ENCODE results near the gene SMAP2. TPM values are rescaled to one million over a fixed set of nuclear protein-coding genes. Genes with fewer than 3 reads are reported as not detected.

The SMAP2 gene
- total and polyA plus RNA-seq, 2 of the 4 experiments (the other 2 are of a cell fraction) = 30.1 to 31.0 TPM

- intact Hi-C loops (cut with micrococcal nuclease) = loop anchor here (1.0 to 5.0 kb wide), 5 partner anchors 66 to 522 kb away; no protein-coding TSS in a partner anchor
- no peak overlapping the region for H2BK5ac ChIP-seq (ENCODE audit: low read depth, low read length, poor library complexity, severe bottlenecking)
- in situ Hi-C loops (cut with MboI; ENCODE audit: low sequenced_read_pairs) = loop anchor here (5.0 kb wide), 3 partner anchors 63 to 257 kb away; no protein-coding TSS in a partner anchor
- dilution Hi-C loops (cut with HindIII; ENCODE audit: low sequenced_read_pairs, unreplicated experiment) = no loop called here
- ChIA-PET POLR2A (ENCODE audit: unreplicated experiment) (interaction anchor here (1.7 kb wide), 1 partner anchor 186 kb away, joined by 4 read pairs; no protein-coding TSS in a partner anchor), CTCF (interaction anchor here (0.5 to 3.3 kb wide), 29 partner anchors 9 to 265 kb away, joined by 3 to 47 read pairs (median 4); no protein-coding TSS in a partner anchor)
- peak overlapping the region; percentile 55 for H2AFZ ChIP-seq (replicated peaks; ENCODE audit: low read length, poor library complexity)
- H3K4me1 ChIP-seq (ENCODE audit: control insufficient read depth, insufficient read depth, low read length) = no peaks in the 10 kb centered on the region
- H2BK15ac ChIP-seq (ENCODE audit: low read depth, low read length) = no peak overlapping the region
- no peak overlapping the region for H3K23ac ChIP-seq (ENCODE audit: low read depth, low read length)
- ATAC-seq (ENCODE audit: low read depth) (peak; percentile 97), DNase-seq (peak; percentile 77)
- no peak overlapping the region for H3K56ac ChIP-seq (ENCODE audit: extremely low read depth, insufficient read depth, low read length)
- H4K20me1 ChIP-seq (ENCODE audit: insufficient read depth, low read length) = no peaks in the 10 kb centered on the region; the same call in 1 of the 2 replicates
- H3K27ac ChIP-seq (ENCODE audit: insufficient read depth, low read length) = no peak overlapping the region
- no peak overlapping the region for H4K5ac ChIP-seq (ENCODE audit: low read depth, low read length)
- H3K9me3 ChIP-seq (ENCODE audit: control insufficient read depth, insufficient read depth, low read length) = peaks cover 5% of the 10 kb centered on the region; the same call in 1 of the 2 replicates
- no peaks in the 10 kb centered on the region for H3K9me1 ChIP-seq (ENCODE audit: insufficient read depth, low read length)
- H3K4ac ChIP-seq (ENCODE audit: low read depth, low read length) = no peak overlapping the region
- no TSS peak for BruUV-seq (replicated peaks)
- peak overlapping the region; percentile 80 for H3K4me2 ChIP-seq (ENCODE audit: low read depth, low read length)
- no peak overlapping the region for H3K18ac ChIP-seq (ENCODE audit: low read depth, low read length)
- H3K27me3 ChIP-seq (ENCODE audit: control insufficient read depth, insufficient read depth, low read length) = peaks cover 5% of the 10 kb centered on the region
- H3K4me3 ChIP-seq (ENCODE audit: insufficient read depth, low read depth, low read length) = no peak overlapping the region
- no peaks in the 10 kb centered on the region for H3K79me1 ChIP-seq (ENCODE audit: low read depth in 1 of 2, low read length in 2 of 2)
- no peak overlapping the region for H3K14ac ChIP-seq (replicated peaks; ENCODE audit: low read depth, low read length)
- H3K36me3 ChIP-seq (ENCODE audit: control insufficient read depth, insufficient read depth, low read length) = no peaks in the 10 kb centered on the region
- H4K8ac ChIP-seq (ENCODE audit: low read depth in 2 of 2, low read length in 2 of 2) = no peak overlapping the region
- no peak overlapping the region for H3K9ac ChIP-seq (ENCODE audit: low read depth, low read length)
- no peak overlapping the region for H2BK20ac ChIP-seq (ENCODE audit: low read depth, low read length)
- no peak overlapping the region for H2AK5ac ChIP-seq (ENCODE audit: low read depth, low read length)
- no peak overlapping the region for H4K91ac ChIP-seq (ENCODE audit: insufficient read depth, low read depth, low read length)
- H2AK9ac ChIP-seq (replicated peaks; ENCODE audit: low read depth, low read length, poor library complexity) = peak overlapping the region; percentile 66
- no peak overlapping the region for H2BK120ac ChIP-seq (ENCODE audit: low read depth, low read length)
- 72% methylated on average over 5 of the region's 21 CpGs; no CpG with 5 or more reads in 1 of the 2 experiments for WGBS, 2 experiments (ENCODE audit: extremely low coverage in 2 of 2, insufficient read length in 1 of 2)
- no peak for TF ChIP-seq MAFK (IDR thresholded peaks at IDR 0.05; ENCODE audit: low read depth, low read length)
- TF ChIP-seq USF2 (IDR thresholded peaks at IDR 0.05; ENCODE audit: low read depth, low read length) = no peak
- TF ChIP-seq RCOR1 (IDR thresholded peaks at IDR 0.05; ENCODE audit: insufficient replicate concordance, low read length) = no peak
- peak; percentile 97 for TF ChIP-seq CTCF (conservative IDR thresholded peaks at IDR 0.05; ENCODE audit: low read depth, low read length)
- peak; percentile 52; the same call in 1 of the 2 replicates for TF ChIP-seq POLR2A (IDR thresholded peaks at IDR 0.05; ENCODE audit: low read depth, low read length)
- TF ChIP-seq NFE2L2 (IDR thresholded peaks at IDR 0.05; ENCODE audit: low read depth, low read length) = no peak
- TF ChIP-seq MXI1 (IDR thresholded peaks at IDR 0.05; ENCODE audit: borderline replicate concordance, low read depth, low read length) = no peak
- TF ChIP-seq CEBPB (IDR thresholded peaks at IDR 0.05; ENCODE audit: low read depth, low read length) = peak; percentile 80
- TF ChIP-seq CHD1 (IDR thresholded peaks at IDR 0.05; ENCODE audit: low read depth, low read length) = no peak
- no peak for TF ChIP-seq ELK1 (IDR thresholded peaks at IDR 0.05; ENCODE audit: borderline replicate concordance, low read depth, low read length)
- no peak for TF ChIP-seq BHLHE40 (IDR thresholded peaks at IDR 0.05; ENCODE audit: low read depth, low read length)
- 0 out of 2 replicates have a peak, but pooled peaks have one; percentile 35 for TF ChIP-seq MAZ (IDR thresholded peaks at IDR 0.05; ENCODE audit: borderline replicate concordance, low read depth, low read length)
- peak; percentile 99 for TF ChIP-seq RAD21 (IDR thresholded peaks at IDR 0.05; ENCODE audit: low read length)
- no peak for TF ChIP-seq RFX5 (IDR thresholded peaks at IDR 0.05; ENCODE audit: low read depth, low read length)
These were observed 34.6 kb upstream of the SMAP2 start for GRCh38 chr1:40338745-40339419.

Measured in IMR-90 (cell line).